Measurements from ENCODE around the gene TEX2. TPM values are rescaled to one million over a fixed set of nuclear protein-coding genes. Genes with fewer than 3 reads are reported as not detected.

The TEX2 gene, protein sequence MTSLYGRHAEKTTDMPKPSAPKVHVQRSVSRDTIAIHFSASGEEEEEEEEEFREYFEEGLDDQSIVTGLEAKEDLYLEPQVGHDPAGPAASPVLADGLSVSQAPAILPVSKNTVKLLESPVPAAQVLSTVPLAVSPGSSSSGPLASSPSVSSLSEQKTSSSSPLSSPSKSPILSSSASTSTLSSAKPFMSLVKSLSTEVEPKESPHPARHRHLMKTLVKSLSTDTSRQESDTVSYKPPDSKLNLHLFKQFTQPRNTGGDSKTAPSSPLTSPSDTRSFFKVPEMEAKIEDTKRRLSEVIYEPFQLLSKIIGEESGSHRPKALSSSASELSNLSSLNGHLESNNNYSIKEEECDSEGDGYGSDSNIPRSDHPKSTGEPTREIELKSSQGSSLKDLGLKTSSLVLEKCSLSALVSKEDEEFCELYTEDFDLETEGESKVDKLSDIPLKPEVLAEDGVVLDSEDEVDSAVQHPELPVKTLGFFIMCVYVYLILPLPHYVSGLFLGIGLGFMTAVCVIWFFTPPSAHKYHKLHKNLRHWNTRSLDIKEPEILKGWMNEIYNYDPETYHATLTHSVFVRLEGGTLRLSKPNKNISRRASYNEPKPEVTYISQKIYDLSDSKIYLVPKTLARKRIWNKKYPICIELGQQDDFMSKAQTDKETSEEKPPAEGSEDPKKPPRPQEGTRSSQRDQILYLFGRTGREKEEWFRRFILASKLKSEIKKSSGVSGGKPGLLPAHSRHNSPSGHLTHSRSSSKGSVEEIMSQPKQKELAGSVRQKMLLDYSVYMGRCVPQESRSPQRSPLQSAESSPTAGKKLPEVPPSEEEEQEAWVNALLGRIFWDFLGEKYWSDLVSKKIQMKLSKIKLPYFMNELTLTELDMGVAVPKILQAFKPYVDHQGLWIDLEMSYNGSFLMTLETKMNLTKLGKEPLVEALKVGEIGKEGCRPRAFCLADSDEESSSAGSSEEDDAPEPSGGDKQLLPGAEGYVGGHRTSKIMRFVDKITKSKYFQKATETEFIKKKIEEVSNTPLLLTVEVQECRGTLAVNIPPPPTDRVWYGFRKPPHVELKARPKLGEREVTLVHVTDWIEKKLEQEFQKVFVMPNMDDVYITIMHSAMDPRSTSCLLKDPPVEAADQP
- 26.0 and 32.9 TPM in 2 replicates for total RNA-seq

DNA sequence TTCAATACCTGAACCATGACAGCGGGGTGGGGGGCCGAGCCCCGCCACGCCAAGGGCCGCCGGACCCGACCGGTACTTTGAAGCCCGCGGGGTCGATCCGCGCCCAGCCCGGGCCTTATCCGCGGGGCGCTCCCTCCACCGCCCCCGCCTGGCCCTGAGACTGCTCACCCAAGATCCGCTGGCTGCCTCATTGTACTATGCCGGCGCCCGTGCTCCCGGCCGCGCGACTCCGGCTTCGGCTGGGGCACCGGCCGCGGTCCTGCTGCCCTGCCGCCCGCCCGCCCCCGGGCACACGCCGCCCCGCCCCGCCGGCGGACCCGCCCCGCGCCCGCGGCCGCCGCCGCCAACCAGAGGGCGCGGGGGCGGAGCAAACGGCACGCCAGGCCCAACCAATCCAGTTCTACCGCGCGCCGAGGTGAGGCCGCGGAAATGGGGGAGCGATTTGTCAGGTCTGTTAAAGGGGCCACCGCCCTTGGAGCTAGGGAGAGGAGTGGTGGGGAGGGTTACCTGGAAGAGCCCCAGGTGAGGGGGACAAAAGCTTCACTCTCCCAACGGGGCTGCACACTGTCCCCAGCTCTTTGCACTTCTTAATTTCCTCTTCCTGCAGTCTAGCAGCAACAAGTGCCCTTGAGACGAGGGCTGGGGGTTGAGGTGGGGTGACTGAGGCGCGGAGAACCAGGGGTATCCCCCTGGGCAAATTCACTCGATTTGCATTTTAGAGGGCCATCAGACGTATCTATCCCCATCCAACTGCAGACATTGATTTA is at the start of gene TEX2:
Gene TEX2, minus strand, starts transcription at position 261 of the 767 bp plus-strand sequence. CDS start 49,043 bp downstream, outside the sequence.

DNA sequence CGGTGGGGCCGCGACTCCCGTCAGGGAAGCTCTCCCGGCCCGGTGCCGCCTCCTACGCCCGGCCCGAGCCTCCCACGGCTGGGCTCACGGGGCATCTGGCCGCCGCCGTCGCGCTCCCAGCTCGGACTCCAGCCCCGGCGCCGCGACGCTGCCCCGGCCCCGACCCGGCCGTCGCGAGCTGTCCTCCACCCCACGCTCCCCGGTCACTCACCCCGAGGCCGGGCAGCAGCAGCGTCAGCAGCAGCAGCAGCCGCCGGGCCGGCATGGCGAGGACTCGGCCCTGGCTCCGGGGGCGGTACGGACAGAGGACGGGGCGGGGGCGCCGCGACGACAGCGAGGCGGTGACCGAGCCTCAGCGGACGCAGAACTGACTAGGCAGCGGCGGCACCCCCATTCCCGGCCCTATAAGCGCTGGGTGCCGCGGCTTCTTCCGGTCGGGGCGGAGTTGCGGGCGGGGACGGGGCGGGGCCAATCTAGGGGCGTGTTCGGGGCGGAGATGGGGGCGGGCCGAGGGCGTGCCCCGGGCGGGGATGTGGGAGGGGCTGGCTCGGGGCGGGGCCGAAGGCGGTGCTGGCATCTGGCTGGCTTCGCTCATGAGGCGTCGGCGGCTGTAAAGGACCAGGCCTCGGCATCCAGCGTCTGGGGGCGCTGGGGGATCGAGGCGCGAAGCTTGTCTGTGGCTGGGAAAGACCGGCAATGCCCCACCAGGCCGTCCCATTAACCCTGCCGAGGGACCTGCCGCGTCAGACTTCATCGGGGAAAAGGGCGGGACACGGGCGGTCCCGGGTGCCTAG is 133.1 kb downstream of the TEX2 start, which contains the start of gene ERN1:
Gene ERN1, minus strand, starts transcription at position 380 of the 794 bp plus-strand sequence. Its CDS starts 115 bp downstream, at position 265.

Other genes starting within 250 kb of the TEX2 start
- 22.9 and 44.0 TPM in 2 replicates for gene ICAM2, start 242.6 kb downstream of the TEX2 start, total RNA-seq
- gene ERN1, start 133.1 kb downstream of the TEX2 start, total RNA-seq, result 7.6 and 7.9 TPM in 2 replicates
- 10.2 and 24.4 TPM in 2 replicates for gene PECAM1, start 127.6 kb upstream of the TEX2 start, total RNA-seq
- gene MILR1, start 185.9 kb upstream of the TEX2 start, total RNA-seq, result 16.3 and 18.9 TPM in 2 replicates
- gene POLG2, start 233.8 kb upstream of the TEX2 start, total RNA-seq, result 10.4 TPM in 2 replicates
- gene DDX5, start 243.0 kb upstream of the TEX2 start, total RNA-seq, result 428 and 621 TPM in 2 replicates
- 21.7 and 28.8 TPM in 2 replicates for gene CEP95, start 243.7 kb upstream of the TEX2 start, total RNA-seq